Lung microvascular endothelial cell (primary cell): Measurements from ENCODE around the gene PTPRT. TPM values are rescaled to one million over a fixed set of nuclear protein-coding genes. Genes with fewer than 3 reads are reported as not detected.

Experiments
- DNase-seq, 2 donors: peaks; one replicate each; pipeline versions ENCODE4 v3.0.0 to v3.0.0-alpha.2; 2010; ENCODE audit warnings: low read depth in 2 of 2
- total RNA-seq: library from RNA; depleted of rRNA; stranded (reverse); fragments of >200 nt; gene quantifications from 2 replicates; pipeline ENCODE4 v1.2.1, GENCODE V29; 2014

The PTPRT gene
- total RNA-seq, 1 donor from 2014 or later = not detected

- DNase-seq = no peak
Measured at GRCh38 chr20:43123180-43123579, 66.5 kb downstream of the PTPRT start.

DNA sequence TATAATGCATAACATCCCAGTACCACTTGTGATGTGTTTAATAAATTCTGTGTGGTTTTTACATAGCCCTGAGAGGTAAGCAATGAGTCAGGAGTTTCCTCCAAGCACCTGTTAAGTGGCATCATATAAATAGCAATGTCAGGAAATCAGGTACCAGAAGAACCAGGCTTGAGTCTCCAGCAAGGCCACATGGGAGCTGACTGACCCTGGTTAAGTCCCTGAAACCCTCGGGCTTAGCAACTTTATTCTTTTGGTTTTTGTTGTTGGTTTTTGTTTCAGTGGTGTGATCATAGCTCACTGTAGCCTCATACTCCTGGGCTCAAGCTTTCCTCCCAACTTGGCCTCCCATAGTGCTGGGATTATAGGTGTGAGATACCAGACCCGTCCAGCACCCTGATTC is 70.0 kb downstream of the PTPRT start:
- DNase-seq = no peak

GRCh38 chr20:43102394-43102793 is 87.3 kb downstream of the PTPRT start:
- DNase-seq = no peak

DNA sequence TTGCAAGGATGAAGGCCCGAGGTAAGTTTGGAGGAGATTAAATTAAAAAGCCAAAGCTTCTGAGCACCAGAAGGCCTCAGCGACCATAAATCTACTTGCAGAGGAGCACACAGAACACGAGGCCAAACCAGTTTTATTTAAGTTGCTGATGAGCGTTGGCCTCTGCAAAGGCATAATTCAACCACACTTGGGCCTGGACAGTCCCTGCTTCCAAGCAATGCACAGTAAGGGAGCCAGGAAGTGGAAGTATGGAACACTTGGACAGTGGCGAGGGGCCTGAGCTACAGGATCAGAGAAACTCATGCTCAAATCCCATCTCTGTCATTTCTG is 92.8 kb downstream of the PTPRT start:
- no peak for DNase-seq

- no peak for DNase-seq
Measured at GRCh38 chr20:43096126-43096930, 93.4 kb downstream of the PTPRT start.

DNA sequence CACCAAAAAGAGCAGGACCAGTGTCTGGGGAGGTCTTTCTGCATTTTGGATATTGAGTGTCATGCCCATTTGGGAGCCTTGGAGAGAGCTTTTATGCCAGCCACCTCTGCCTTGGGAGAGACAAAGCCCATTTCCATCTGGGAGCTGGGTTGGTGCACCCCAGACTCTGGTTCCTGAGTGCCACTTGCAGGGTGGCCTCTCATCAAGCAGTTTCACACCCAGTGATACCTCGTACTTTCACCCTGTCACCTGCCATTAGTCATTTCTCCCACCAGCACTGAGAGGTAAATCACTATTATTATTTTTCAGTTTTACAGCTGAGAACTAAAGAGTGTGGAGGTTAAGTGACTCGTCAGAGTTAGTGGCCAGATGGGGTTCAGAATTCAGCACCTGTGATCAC is 94.7 kb downstream of the PTPRT start:
- no peak for DNase-seq

- DNase-seq = no peak
Measured at GRCh38 chr20:43092386-43093088, 97.2 kb downstream of the PTPRT start.

GRCh38 chr20:43068482-43068881 is 121.2 kb downstream of the PTPRT start:
- no peak for DNase-seq

- no peak for DNase-seq
Measured at GRCh38 chr20:43066125-43066524, 123.6 kb downstream of the PTPRT start.

DNA sequence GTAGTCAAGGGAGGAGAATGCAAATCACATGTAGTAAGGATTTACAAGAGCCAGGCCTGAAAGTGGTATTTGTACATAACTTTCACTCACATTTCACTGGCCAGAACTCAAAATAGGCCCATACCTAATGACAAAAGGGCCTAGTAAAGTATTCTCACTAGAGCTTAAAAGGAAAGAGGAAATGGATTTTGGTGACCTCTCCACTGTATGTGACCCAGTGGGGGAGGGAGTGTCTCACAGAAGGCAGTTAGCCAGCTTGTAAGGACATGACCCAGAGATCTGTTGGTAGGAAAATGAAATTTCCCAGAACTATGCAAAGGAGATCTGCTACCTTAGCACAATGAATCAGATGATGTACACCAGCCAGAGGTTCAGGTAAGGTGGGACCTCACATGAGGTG is 124.4 kb downstream of the PTPRT start:
- DNase-seq = no peak

GRCh38 chr20:43058077-43058476 is 131.6 kb downstream of the PTPRT start:
- no peak for DNase-seq

GRCh38 chr20:43057317-43057716 is 132.4 kb downstream of the PTPRT start:
- no peak for DNase-seq

DNA sequence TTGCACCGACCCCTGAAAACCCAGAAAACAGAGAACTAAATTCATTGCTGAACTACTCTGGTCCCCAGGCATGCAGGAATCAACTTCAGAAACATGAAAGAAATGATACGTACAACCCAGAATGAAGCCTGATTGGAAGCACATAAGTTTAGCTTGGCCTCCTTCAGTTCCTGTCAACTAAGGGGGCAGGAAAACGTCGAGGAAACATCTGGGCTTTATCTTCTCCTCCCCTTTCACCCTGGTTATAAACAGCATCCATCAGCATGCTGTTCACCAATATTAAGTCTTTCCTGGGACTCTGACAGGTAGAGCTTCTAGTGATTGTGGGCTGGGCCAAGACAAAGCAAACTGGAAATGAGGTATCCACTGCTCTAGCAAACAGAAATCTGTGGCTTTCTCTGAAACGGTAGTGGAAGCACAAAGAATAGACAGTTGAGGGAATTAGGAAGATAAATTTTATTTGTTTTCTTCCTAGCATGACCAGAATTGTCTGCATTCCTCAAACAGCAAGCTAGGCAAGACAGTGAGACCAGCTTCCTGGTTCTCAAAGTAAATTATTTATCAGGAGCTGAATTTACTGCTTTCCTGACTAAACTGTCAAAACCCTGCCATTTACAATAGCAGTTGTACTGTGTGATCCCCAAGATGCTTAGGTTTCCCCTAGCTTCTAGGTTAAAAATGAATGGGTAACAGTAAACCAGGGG is 134.4 kb downstream of the PTPRT start:
- no peak for DNase-seq

DNA sequence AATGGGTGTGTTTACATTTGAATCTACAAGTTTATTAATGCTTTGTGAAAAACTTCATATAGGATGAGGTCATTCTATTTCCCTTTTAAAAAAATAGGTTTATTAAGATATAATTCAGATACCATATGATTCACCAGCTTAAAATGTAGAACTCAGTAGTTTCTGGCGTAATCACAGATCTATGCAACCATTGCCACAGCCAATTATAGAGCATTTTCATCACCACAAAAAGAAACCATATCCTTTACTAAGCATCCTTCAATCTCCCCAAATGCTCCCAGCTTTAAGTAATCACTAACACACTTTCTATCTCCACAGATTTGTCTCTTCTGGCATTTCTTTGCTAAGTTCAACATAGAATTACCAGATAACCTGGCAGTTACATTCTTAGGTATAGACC is 137.2 kb downstream of the PTPRT start:
- DNase-seq = no peak

DNA sequence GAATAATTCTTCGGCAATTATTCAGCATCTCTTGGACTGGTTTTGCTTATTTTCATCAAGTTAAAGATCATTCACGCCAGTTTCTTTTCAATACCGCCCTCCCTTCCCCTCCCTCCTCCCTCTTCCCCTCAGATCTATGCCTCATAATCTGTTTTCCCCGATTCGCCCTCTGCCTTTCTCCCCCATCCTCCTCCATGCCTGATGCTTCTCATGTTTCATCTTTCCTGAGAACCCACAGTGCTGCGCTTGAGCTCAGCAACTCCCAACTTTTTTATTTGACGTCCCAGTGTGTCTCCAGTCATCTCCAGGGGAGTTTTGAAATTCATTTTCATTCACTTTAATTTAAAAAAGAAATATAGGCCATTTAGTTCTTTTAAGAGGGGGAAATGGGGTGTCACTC is 142.7 kb downstream of the PTPRT start:
- no peak for DNase-seq

- no peak for DNase-seq
Measured at GRCh38 chr20:43043887-43044286, 145.8 kb downstream of the PTPRT start.

GRCh38 chr20:43040427-43040826 is 149.3 kb downstream of the PTPRT start:
- no peak for DNase-seq

DNA sequence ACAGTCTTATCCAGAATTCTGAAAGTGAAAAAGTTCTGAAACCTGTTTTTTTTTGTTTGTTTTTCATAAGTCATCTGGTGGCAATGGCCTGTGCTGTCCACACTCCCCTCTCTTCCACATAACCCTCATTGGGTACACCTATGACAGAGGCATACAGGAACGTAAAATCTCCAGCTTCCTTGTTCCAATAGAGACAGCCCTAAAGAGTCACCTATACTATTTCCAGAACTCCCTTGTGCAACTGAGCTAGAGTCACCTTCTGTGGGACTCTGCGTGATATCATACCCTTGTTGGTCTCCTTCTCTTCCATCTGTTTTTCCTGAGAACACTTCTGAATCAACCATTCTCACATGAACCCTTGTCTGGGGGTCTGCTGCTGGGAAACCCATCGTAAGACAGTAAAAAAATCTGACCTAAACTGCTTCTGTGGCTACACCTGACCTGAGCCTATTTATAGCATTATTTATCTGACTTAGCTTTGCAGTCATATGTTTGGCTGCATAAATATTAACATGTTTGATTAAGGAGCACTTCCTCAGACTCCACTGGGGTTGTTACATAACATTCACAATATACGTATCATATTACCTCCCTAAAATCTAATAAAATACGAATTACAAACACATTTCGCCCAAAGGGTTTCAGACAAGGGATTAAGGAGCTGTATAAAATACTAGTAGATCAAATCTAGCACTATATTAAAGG is 151.9 kb downstream of the PTPRT start:
- no peak for DNase-seq

DNA sequence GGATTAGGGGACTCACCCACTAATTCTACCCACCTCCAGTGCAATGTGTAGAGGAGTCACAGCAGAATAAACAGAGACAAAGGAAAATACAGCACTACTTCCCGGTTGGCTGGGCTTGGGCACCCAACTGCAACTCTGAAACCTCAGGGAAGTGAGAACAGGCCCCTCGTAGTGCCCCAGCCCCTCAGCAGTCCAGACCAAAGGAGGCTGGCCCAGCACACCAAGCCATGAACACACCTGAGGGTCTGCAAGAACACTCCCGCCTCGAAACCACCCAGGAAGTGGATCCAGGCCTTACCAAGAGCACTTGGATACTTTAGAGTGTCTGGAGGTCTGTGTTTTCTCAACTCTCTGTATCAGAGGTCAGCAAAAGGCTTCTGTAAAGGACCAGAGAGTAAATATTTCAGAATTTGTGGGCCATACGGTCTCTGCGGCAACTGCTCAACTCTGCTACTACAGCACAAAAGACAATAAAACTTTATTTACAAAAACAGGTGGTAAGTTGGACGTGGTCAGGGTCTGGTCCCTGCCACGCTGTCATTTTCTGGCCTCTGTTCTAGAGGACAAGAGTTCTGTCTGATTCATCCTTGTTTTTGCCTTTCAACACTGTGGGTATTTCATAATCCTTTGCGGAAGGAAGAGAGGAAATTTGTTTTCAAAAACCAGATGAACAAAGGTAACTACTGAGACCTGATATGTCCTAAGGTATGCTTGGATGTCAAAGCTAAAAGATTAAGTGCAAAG is 154.6 kb downstream of the PTPRT start:
- no peak for DNase-seq

GRCh38 chr20:43032459-43032858 is 157.2 kb downstream of the PTPRT start:
- DNase-seq = no peak

DNA sequence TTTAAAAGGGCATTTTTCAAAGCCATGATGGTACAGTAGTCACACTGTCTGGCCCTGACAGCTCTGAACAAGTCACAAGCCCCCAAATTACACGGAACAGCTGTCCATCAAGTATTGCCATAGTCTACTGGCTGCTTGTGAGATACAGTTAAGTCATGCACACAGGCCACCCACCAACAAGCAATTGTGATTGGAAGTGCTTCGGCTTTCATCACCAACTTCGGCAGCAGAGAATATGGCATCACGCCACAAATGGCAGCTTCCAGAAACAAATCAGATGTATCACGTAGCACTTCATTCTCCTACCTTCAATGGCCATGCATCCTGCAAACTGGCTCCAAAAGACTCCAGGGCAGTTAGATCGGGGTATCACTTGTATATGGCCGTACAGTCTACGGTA is 160.5 kb downstream of the PTPRT start:
- no peak for DNase-seq
